HG03066 (cell line): ENCODE results near the gene MALAT1.

Source experiments
- ATAC-seq: cut with Tn5 transposase; IDR thresholded peaks from one replicate; pipeline ENCODE4 v1.9.1; 2021; ENCODE audit warnings: low read depth; ENCODE audit not compliant: unreplicated experiment

The MALAT1 gene

GRCh38 chr11:65554057-65554818 is 55.4 kb downstream of the MALAT1 start:
- no peak for ATAC-seq

GRCh38 chr11:65554842-65555430 is 56.1 kb downstream of the MALAT1 start:
- ATAC-seq: no peak

- no peak for ATAC-seq
Observed at GRCh38 chr11:65555693-65556231, 56.9 kb downstream of the MALAT1 start.
